Neural progenitor cell (in vitro differentiated cells): ENCODE results near the gene MAPK4. TPM values are rescaled to one million over a fixed set of nuclear protein-coding genes. Genes with fewer than 3 reads are reported as not detected.

ENCODE experiments used
- DNase-seq: peaks from one replicate; pipeline ENCODE4 v3.0.0-alpha.2; 2016; ENCODE audit warnings: low spot score
- H2AFZ ChIP-seq: fragments of 200-600 bp; sonication (generic); replicated peaks from 2 replicates; pipeline ENCODE4 v1.6.1; 2016; ENCODE audit warnings: antibody characterized with exemption
- H3F3A ChIP-seq: fragments of 200-600 bp; sonication (generic); 2 replicates; pipeline ENCODE4 v1.6.1; 2016; ENCODE audit warnings: antibody characterized with exemption, low read depth
- H3K27ac ChIP-seq: fragments of 200-600 bp; sonication (generic); 2 replicates; pipeline ENCODE4 v1.5.1; 2016; ENCODE audit warnings: mild to moderate bottlenecking
- H3K27me3 ChIP-seq: fragments of 200-600 bp; sonication (generic); 2 replicates; pipeline ENCODE4 v1.6.1; 2016; ENCODE audit warnings: mild to moderate bottlenecking, moderate library complexity
- H3K36me3 ChIP-seq: fragments of 200-600 bp; sonication (generic); 2 replicates; pipeline ENCODE4 v1.5.1; 2016
- H3K4me1 ChIP-seq: fragments of 200-600 bp; sonication (generic); 2 replicates; pipeline ENCODE4 v1.6.1; 2016; ENCODE audit warnings: mixed run types
- H3K4me2 ChIP-seq: fragments of 200-600 bp; sonication (generic); 2 replicates; pipeline ENCODE4 v1.6.1; 2016
- H3K4me3 ChIP-seq: fragments of 200-600 bp; sonication (generic); 2 replicates; pipeline ENCODE4 v1.5.1; 2016
- H3K79me2 ChIP-seq: fragments of 200-600 bp; sonication (generic); 2 replicates; pipeline ENCODE4 v1.6.1; 2016; ENCODE audit warnings: low read depth
- H3K9ac ChIP-seq: fragments of 200-600 bp; sonication (generic); 2 replicates; pipeline ENCODE4 v1.6.1; 2016
- H3K9me3 ChIP-seq: fragments of 200-600 bp; sonication (generic); 2 replicates; pipeline ENCODE4 v1.5.1; 2016; ENCODE audit warnings: low read depth
- H4K20me1 ChIP-seq: fragments of 200-600 bp; sonication (generic); 2 replicates; pipeline ENCODE4 v1.6.1; 2016; ENCODE audit warnings: low read depth
- H3K27ac Mint-ChIP-seq: 3 replicates; pipeline ENCODE4 v1.8.0; 2021; ENCODE audit warnings: mixed read lengths
- H3K27me3 Mint-ChIP-seq: 2 replicates; pipeline ENCODE4 v1.8.0; 2022; ENCODE audit warnings: low read depth, mild to moderate bottlenecking, inconsistent platforms, moderate library complexity, mixed read lengths; ENCODE audit not compliant: insufficient read depth
- H3K36me3 Mint-ChIP-seq: 3 replicates; pipeline ENCODE4 v1.8.0; 2021; ENCODE audit warnings: mixed read lengths
- H3K4me1 Mint-ChIP-seq: 3 replicates; pipeline ENCODE4 v1.8.0; 2021; ENCODE audit warnings: mixed read lengths
- H3K4me3 Mint-ChIP-seq: 3 replicates; pipeline ENCODE4 v1.8.0; 2021; ENCODE audit warnings: mild to moderate bottlenecking, moderate library complexity, mixed read lengths
- H3K9me3 Mint-ChIP-seq: 3 replicates; pipeline ENCODE4 v1.8.0; 2020; ENCODE audit warnings: mixed read lengths
- CTCF ChIP-seq: fragments of 200-600 bp; sonication (generic); IDR thresholded peaks from 2 replicates; pipeline ENCODE4 v1.5.1; 2017; ENCODE audit warnings: antibody characterized with exemption, mild to moderate bottlenecking
- EZH2 ChIP-seq: fragments of 200-600 bp; sonication (generic); IDR thresholded peaks from 2 replicates; pipeline ENCODE4 v1.6.1; 2017; ENCODE audit warnings: antibody characterized with exemption, mild to moderate bottlenecking, moderate library complexity
- EZH2phosphoT487 ChIP-seq: fragments of 200-600 bp; sonication (generic); IDR thresholded peaks from 2 replicates; pipeline ENCODE4 v1.6.1; 2017; ENCODE audit warnings: antibody characterized with exemption
- total RNA-seq: library from RNA; depleted of rRNA; stranded (reverse); fragments of >200 nt; gene quantifications from 2 replicates; pipeline ENCODE4 v1.2.3, GENCODE V29; 2015; ENCODE audit warnings: low replicate concordance

MAPK4 gene
- total RNA-seq, 1 donor from 2014 or later, result 7.0 TPM

- no peak overlapping the region for H2AFZ ChIP-seq
- Mint-ChIP-seq H3K36me3 (peaks cover 2% of the 10 kb centered on the region), H3K27me3 (peaks cover 3% of the 10 kb centered on the region), H3K4me1 (peaks cover 18% of the 10 kb centered on the region), H3K27ac (no peak overlapping the region), H3K4me3 (no peak overlapping the region), H3K9me3 (peaks cover under 1% of the 10 kb centered on the region)
- no peak overlapping the region for H3K27ac ChIP-seq
- no peaks in the 10 kb centered on the region for H3K27me3 ChIP-seq
- no peak for DNase-seq
- no peak overlapping the region for H3K4me3 ChIP-seq
- H3K9me3 ChIP-seq, result no peaks in the 10 kb centered on the region
- H3K4me1 ChIP-seq, result no peaks in the 10 kb centered on the region
- H3K36me3 ChIP-seq, result no peaks in the 10 kb centered on the region
- no peak overlapping the region for H3K4me2 ChIP-seq
- no peaks in the 10 kb centered on the region for H3K79me2 ChIP-seq
- TF ChIP-seq EZH2phosphoT487, result no peak
- no peak for TF ChIP-seq EZH2
- TF ChIP-seq CTCF, result no peak
- no peaks in the 10 kb centered on the region for H3F3A ChIP-seq
- no peaks in the 10 kb centered on the region for H4K20me1 ChIP-seq
- H3K9ac ChIP-seq, result no peak overlapping the region
Measured at GRCh38 chr18:50738098-50738757, 178.3 kb downstream of the MAPK4 start.

- Histone ChIP-seq H3K4me2 (no peak overlapping the region), H3K9ac (no peak overlapping the region), H3K4me3 (no peak overlapping the region), H3K4me1 (peaks cover 7% of the 10 kb centered on the region), H3F3A (peaks cover 7% of the 10 kb centered on the region), H3K9me3 (no peaks in the 10 kb centered on the region), H3K27ac (no peak overlapping the region), H2AFZ (no peak overlapping the region), H3K36me3 (no peaks in the 10 kb centered on the region), H3K27me3 (no peaks in the 10 kb centered on the region), H4K20me1 (no peaks in the 10 kb centered on the region), H3K79me2 (no peaks in the 10 kb centered on the region)
- TF ChIP-seq CTCF, result no peak
- no peak for TF ChIP-seq EZH2phosphoT487
- TF ChIP-seq EZH2, result no peak
- Mint-ChIP-seq H3K27me3 (no peaks in the 10 kb centered on the region), H3K36me3 (peaks cover 3% of the 10 kb centered on the region), H3K4me1 (peaks cover 17% of the 10 kb centered on the region), H3K9me3 (peaks cover 25% of the 10 kb centered on the region), H3K27ac (no peak overlapping the region), H3K4me3 (no peak overlapping the region)
- no peak for DNase-seq
Measured at GRCh38 chr18:50742952-50743351, 183.1 kb downstream of the MAPK4 start.

- Histone ChIP-seq H3K4me3 (no peak overlapping the region), H3K27me3 (no peaks in the 10 kb centered on the region), H3K4me1 (peaks cover 20% of the 10 kb centered on the region), H2AFZ (no peak overlapping the region), H3K36me3 (no peaks in the 10 kb centered on the region), H3F3A (peaks cover 20% of the 10 kb centered on the region), H3K79me2 (no peaks in the 10 kb centered on the region), H4K20me1 (no peaks in the 10 kb centered on the region), H3K4me2 (no peak overlapping the region), H3K27ac (no peak overlapping the region), H3K9me3 (no peaks in the 10 kb centered on the region), H3K9ac (no peak overlapping the region)
- TF ChIP-seq CTCF (no peak), EZH2phosphoT487 (no peak), EZH2 (no peak)
- Mint-ChIP-seq H3K27me3 (no peaks in the 10 kb centered on the region), H3K27ac (no peak overlapping the region), H3K36me3 (peaks cover 3% of the 10 kb centered on the region), H3K4me1 (peaks cover 30% of the 10 kb centered on the region), H3K9me3 (peaks cover 25% of the 10 kb centered on the region), H3K4me3 (no peak overlapping the region)
- DNase-seq, result no peak
Measured at GRCh38 chr18:50744253-50744652, 184.4 kb downstream of the MAPK4 start.
